Adrenal gland (tissue), 12 donors: ENCODE results near the gene PHACTR3. TPM values are rescaled to one million over a fixed set of nuclear protein-coding genes. Genes with fewer than 3 reads are reported as not detected.

ENCODE experiments used
- DNase-seq, 7 donors: peaks; one replicate each; pipeline ENCODE4 v3.0.0-alpha.2; 2019 to 2020
- H3K27ac ChIP-seq, 5 donors: fragments of 200-600 bp; sonication (generic) in 4 of 5; 1 replicate in 3 of 5; 2 replicates in 2 of 5; pipeline versions ENCODE4 v1.5.1 to v1.8.0; 2016 to 2020; ENCODE audit warnings: mild to moderate bottlenecking in 1 of 5
- H3K27me3 ChIP-seq: fragments of 200-600 bp; 2 replicates; pipeline ENCODE4 v1.8.0; 2021
- H3K36me3 ChIP-seq, 2 donors: fragments of 200-600 bp; replicated peaks in 1 of 2; 1 replicate in 1 of 2; 2 replicates in 1 of 2; pipeline versions ENCODE4 v1.5.1 to v1.8.0; 2018 to 2022
- H3K4me1 ChIP-seq, 2 donors: fragments of 200-600 bp; replicated peaks in 1 of 2; 1 replicate in 1 of 2; 2 replicates in 1 of 2; pipeline versions ENCODE4 v1.5.1 to v1.8.0; 2018 to 2021
- H3K4me3 ChIP-seq, 4 donors: fragments of 200-600 bp; sonication (generic) in 3 of 4; one replicate each; pipeline ENCODE4 v1.5.1; 2016 to 2018
- H3K9me3 ChIP-seq, 3 donors: fragments of 200-600 bp; sonication (generic) in 1 of 3; replicated peaks in 1 of 3; 1 replicate in 2 of 3; 2 replicates in 1 of 3; pipeline versions ENCODE4 v1.5.1 to v1.8.0; 2016 to 2021
- CTCF ChIP-seq, 6 experiments: fragments of 450-650 bp in 4 of 6; fragments of 200-600 bp in 2 of 6; sonication (generic) in 1 of 6; IDR thresholded peaks; 1 replicate in 5 of 6; 2 replicates in 1 of 6; pipeline versions ENCODE4 v1.5.1 to v1.8.0; 2016 to 2021; ENCODE audit warnings: antibody characterized with exemption in 6 of 6, mild to moderate bottlenecking in 2 of 6, moderate library complexity in 1 of 6
- POLR2A ChIP-seq, 2 donors: fragments of 450-650 bp; IDR thresholded peaks; one replicate each; pipeline ENCODE4 v1.6.1; 2017; ENCODE audit warnings: antibody characterized with exemption in 2 of 2, mild to moderate bottlenecking in 2 of 2, moderate library complexity in 1 of 2
- WGBS, 4 donors: extraction: QIAGEN DNeasy Blood & Tissue Kit in 2 of 4; methylation state at CpG; one replicate each; pipeline versions ENCODE4 v1.1.5 to v1.1.7; 2013 to 2017; 5-methylcytosine and 5-hydroxymethylcytosine counted together
- intact Hi-C, 2 donors: fragments of 100-400 bp; cut with DNase I; formaldehyde crosslinking; loops; one replicate each; pipeline versions ENCODE4 v1.14.1 to v1.15.0; 2022 to 2023
- polyA plus RNA-seq, 3 donors: library from polyadenylated mRNA; stranded (reverse); fragments of 200-250 nt in 2 of 3; fragments of 350-450 nt in 1 of 3; fragmentation: Illumina TruSeq in 1 of 3; extraction: RNeasy Lipid Tissue Mini Kit (QIAGEN cat#74804) in 1 of 3; gene quantifications; one replicate each; pipeline ENCODE4 v1.2.3, GENCODE V29; 2013 to 2014
- total RNA-seq, 9 donors: library from RNA; depleted of rRNA in 4 of 9; stranded (reverse); fragments of >200 nt in 4 of 9; fragments of 120-200 nt in 1 of 9; fragmentation: NEBNext Ultra II Directional in 1 of 9; extraction: Animal tissue kit (Norgen Biotek cat#: 25700) in 1 of 9; gene quantifications; one replicate each; pipeline versions ENCODE4 v1.1.0 to v1.2.4, GENCODE V29; 2013 to 2023
- donor health status: healthy with polysubstance abuse.
- donor health status: Bipolar disorder and iron deficiency.
- donor health status: DM: yes; HTN: yes; CAD: no.
- donor health status: DM: no; HTN: no; CAD: no.
- donor health status: DM: no; HTN: no; CAD: no.
- donor health status: DM: yes; HTN: yes; CAD: no.

Gene PHACTR3
- total and polyA plus RNA-seq, 12 donors: 0.17 to 4.5 (median 0.81) TPM

GRCh38 chr20:59804871-59805665 lies 200.7 kb downstream of the PHACTR3 start:
- TF ChIP-seq CTCF (IDR thresholded peaks at IDR 0.05): no peak
- Histone ChIP-seq H3K9me3 (no peaks in the 10 kb centered on the region), H3K27ac (no peak overlapping the region), H3K36me3 (no peaks in the 10 kb centered on the region), H3K4me1 (no peaks in the 10 kb centered on the region), H3K4me3 (no peak overlapping the region), H3K27me3 (no peaks in the 10 kb centered on the region)
- DNase-seq: peak in 1 of 7 donors; percentile 28
- WGBS, 4 donors: 68 to 75% (median 72%) methylated on average over 9 of the region's 9 CpGs
- intact Hi-C loops: no loop called here

- Histone ChIP-seq H3K27me3 (no peaks in the 10 kb centered on the region), H3K4me1 (no peaks in the 10 kb centered on the region), H3K27ac (no peak overlapping the region), H3K36me3 (no peaks in the 10 kb centered on the region), H3K4me3 (no peak overlapping the region), H3K9me3 (no peaks in the 10 kb centered on the region)
- intact Hi-C loops: no loop called here
- TF ChIP-seq CTCF (IDR thresholded peaks at IDR 0.05): no peak
- TF ChIP-seq POLR2A (IDR thresholded peaks at IDR 0.05): no peak
- DNase-seq: peak in 1 of 7 donors; percentile 24
- WGBS, 4 donors: 84 to 93% (median 86%) methylated on average over 9 to 26 of the region's 26 CpGs
These were observed 201.6 kb downstream of the PHACTR3 start for GRCh38 chr20:59805786-59806577.

GRCh38 chr20:59806578-59806975 lies 202.2 kb downstream of the PHACTR3 start:
- intact Hi-C loops: no loop called here
- WGBS, 4 donors: 86 to 96% (median 91%) methylated on average over 10 of the region's 10 CpGs
- no peak for TF ChIP-seq POLR2A (IDR thresholded peaks at IDR 0.05)
- TF ChIP-seq CTCF (IDR thresholded peaks at IDR 0.05): no peak
- Histone ChIP-seq H3K4me3 (no peak overlapping the region), H3K27me3 (no peaks in the 10 kb centered on the region), H3K27ac (no peak overlapping the region), H3K9me3 (no peaks in the 10 kb centered on the region), H3K4me1 (no peaks in the 10 kb centered on the region), H3K36me3 (no peaks in the 10 kb centered on the region)
- DNase-seq: peak in 1 of 7 donors; percentile 15

- 81 to 89% (median 86%) methylated on average over 13 to 17 of the region's 17 CpGs for WGBS, 4 donors
- no peak for TF ChIP-seq CTCF (IDR thresholded peaks at IDR 0.05)
- TF ChIP-seq POLR2A (IDR thresholded peaks at IDR 0.05): no peak
- H3K9me3 ChIP-seq: no peaks in the 10 kb centered on the region
These were observed 203.8 kb downstream of the PHACTR3 start for GRCh38 chr20:59807909-59808728.

More at GRCh38 chr20:59807909-59808728, 203.8 kb downstream of the PHACTR3 start:
- peak in 1 of 7 donors; percentile 37 for DNase-seq
- Histone ChIP-seq H3K27ac (no peak overlapping the region), H3K4me3 (no peak overlapping the region), H3K27me3 (no peaks in the 10 kb centered on the region), H3K4me1 (no peaks in the 10 kb centered on the region), H3K36me3 (no peaks in the 10 kb centered on the region)
- intact Hi-C loops: no loop called here
